ENCODE data around the gene NME3. TPM values are rescaled to one million over a fixed set of nuclear protein-coding genes. Genes with fewer than 3 reads are reported as not detected.

NME3 gene
- total and polyA plus RNA-seq, 9 of the 15 experiments (the other 6 are each of a cell fraction or from before 2014, with no cell fraction given) = 0.68 to 76.3 (median 11.5) TPM

DNA sequence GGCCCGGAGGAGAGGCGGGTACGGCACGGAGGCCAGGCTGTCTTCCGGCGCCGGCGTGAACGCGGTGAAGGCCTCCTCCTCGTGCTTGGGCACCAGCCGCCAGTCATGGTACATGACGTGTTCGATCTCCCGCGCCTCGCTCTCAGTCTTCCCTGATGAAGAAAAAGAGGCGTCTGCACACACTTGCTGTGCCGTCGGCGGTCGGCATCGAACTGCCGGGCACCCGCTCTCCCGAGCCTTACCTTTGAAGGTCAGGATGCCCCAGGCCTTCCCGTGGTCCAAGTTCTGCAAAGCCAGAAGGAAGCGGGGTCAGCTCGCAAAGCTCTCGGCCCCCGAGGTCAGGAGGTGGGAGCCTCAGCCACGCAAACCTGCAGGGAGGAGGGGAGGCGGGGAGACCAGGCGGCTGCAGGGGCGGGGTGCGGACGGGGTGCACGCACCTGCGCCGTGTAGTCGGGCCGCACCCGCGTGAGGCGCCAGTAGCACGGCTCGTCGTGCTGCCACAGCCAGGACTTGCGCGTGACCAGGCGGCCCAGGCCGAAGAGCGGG, 1.1 kb upstream of the NME3 start, which contains the start of gene EME2 (continued):
- TF ChIP-seq, protein P1, sequence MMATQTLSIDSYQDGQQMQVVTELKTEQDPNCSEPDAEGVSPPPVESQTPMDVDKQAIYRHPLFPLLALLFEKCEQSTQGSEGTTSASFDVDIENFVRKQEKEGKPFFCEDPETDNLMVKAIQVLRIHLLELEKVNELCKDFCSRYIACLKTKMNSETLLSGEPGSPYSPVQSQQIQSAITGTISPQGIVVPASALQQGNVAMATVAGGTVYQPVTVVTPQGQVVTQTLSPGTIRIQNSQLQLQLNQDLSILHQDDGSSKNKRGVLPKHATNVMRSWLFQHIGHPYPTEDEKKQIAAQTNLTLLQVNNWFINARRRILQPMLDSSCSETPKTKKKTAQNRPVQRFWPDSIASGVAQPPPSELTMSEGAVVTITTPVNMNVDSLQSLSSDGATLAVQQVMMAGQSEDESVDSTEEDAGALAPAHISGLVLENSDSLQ (IDR thresholded peaks at IDR 0.05) = peak; percentile 23; the same call in 1 of the 2 replicates
- TF ChIP-seq, protein P2, sequence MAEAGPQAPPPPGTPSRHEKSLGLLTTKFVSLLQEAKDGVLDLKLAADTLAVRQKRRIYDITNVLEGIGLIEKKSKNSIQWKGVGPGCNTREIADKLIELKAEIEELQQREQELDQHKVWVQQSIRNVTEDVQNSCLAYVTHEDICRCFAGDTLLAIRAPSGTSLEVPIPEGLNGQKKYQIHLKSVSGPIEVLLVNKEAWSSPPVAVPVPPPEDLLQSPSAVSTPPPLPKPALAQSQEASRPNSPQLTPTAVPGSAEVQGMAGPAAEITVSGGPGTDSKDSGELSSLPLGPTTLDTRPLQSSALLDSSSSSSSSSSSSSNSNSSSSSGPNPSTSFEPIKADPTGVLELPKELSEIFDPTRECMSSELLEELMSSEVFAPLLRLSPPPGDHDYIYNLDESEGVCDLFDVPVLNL (CRISPR knock-in tag; IDR thresholded peaks at IDR 0.05; ENCODE audit: low read depth) = no peak
- TF ChIP-seq, protein P3, sequence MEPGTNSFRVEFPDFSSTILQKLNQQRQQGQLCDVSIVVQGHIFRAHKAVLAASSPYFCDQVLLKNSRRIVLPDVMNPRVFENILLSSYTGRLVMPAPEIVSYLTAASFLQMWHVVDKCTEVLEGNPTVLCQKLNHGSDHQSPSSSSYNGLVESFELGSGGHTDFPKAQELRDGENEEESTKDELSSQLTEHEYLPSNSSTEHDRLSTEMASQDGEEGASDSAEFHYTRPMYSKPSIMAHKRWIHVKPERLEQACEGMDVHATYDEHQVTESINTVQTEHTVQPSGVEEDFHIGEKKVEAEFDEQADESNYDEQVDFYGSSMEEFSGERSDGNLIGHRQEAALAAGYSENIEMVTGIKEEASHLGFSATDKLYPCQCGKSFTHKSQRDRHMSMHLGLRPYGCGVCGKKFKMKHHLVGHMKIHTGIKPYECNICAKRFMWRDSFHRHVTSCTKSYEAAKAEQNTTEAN (CRISPR knock-in tag; IDR thresholded peaks at IDR 0.05) = 0 out of 2 replicates have a peak, but pooled peaks have one; percentile 71
- TF ChIP-seq KDM5B (IDR thresholded peaks at IDR 0.05; ENCODE audit: insufficient replicate concordance, low read depth, low read length) (peak; percentile 6), KAT7 (CRISPR knock-in tag; IDR thresholded peaks at IDR 0.05; ENCODE audit: borderline replicate concordance) (peak; percentile 77; the same call in 1 of the 2 replicates), SAFB (IDR thresholded peaks at IDR 0.05; ENCODE audit: borderline replicate concordance, low read depth, low read length) (peak; percentile 22; the same call in 1 of the 2 replicates), CREM (IDR thresholded peaks at IDR 0.05; ENCODE audit: low read depth) (0 out of 2 replicates have a peak, but pooled peaks have one; percentile 16), DACH1 (IDR thresholded peaks at IDR 0.05; ENCODE audit: partially characterized antibody) (no peak), ZNF785 (CRISPR knock-in tag; IDR thresholded peaks at IDR 0.05) (no peak), BRCA1 (IDR thresholded peaks at IDR 0.05) (no peak), BRCA1 (CRISPR knock-in tag; IDR thresholded peaks at IDR 0.05) (0 out of 2 replicates have a peak, but pooled peaks have one; percentile 1), SAP30 (IDR thresholded peaks at IDR 0.05; ENCODE audit: borderline replicate concordance, insufficient read depth, low read depth, low read length, poor library complexity, severe bottlenecking) (peak; percentile 9)
- TF ChIP-seq, protein P4, sequence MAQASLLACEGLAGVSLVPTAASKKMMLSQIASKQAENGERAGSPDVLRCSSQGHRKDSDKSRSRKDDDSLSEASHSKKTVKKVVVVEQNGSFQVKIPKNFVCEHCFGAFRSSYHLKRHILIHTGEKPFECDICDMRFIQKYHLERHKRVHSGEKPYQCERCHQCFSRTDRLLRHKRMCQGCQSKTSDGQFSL (CRISPR knock-in tag; IDR thresholded peaks at IDR 0.05) = peak; percentile 11
- TF ChIP-seq, protein P4 (tag; IDR thresholded peaks at IDR 0.05) = no peak
- TF ChIP-seq, protein P5, sequence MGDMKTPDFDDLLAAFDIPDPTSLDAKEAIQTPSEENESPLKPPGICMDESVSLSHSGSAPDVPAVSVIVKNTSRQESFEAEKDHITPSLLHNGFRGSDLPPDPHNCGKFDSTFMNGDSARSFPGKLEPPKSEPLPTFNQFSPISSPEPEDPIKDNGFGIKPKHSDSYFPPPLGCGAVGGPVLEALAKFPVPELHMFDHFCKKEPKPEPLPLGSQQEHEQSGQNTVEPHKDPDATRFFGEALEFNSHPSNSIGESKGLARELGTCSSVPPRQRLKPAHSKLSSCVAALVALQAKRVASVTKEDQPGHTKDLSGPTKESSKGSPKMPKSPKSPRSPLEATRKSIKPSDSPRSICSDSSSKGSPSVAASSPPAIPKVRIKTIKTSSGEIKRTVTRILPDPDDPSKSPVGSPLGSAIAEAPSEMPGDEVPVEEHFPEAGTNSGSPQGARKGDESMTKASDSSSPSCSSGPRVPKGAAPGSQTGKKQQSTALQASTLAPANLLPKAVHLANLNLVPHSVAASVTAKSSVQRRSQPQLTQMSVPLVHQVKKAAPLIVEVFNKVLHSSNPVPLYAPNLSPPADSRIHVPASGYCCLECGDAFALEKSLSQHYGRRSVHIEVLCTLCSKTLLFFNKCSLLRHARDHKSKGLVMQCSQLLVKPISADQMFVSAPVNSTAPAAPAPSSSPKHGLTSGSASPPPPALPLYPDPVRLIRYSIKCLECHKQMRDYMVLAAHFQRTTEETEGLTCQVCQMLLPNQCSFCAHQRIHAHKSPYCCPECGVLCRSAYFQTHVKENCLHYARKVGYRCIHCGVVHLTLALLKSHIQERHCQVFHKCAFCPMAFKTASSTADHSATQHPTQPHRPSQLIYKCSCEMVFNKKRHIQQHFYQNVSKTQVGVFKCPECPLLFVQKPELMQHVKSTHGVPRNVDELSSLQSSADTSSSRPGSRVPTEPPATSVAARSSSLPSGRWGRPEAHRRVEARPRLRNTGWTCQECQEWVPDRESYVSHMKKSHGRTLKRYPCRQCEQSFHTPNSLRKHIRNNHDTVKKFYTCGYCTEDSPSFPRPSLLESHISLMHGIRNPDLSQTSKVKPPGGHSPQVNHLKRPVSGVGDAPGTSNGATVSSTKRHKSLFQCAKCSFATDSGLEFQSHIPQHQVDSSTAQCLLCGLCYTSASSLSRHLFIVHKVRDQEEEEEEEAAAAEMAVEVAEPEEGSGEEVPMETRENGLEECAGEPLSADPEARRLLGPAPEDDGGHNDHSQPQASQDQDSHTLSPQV (IDR thresholded peaks at IDR 0.05) = 0 out of 2 replicates have a peak, but pooled peaks have one; percentile 14
- TF ChIP-seq, protein P6, sequence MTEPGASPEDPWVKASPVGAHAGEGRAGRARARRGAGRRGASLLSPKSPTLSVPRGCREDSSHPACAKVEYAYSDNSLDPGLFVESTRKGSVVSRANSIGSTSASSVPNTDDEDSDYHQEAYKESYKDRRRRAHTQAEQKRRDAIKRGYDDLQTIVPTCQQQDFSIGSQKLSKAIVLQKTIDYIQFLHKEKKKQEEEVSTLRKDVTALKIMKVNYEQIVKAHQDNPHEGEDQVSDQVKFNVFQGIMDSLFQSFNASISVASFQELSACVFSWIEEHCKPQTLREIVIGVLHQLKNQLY (CRISPR knock-in tag; conservative IDR thresholded peaks at IDR 0.05) = 0 out of 4 replicates have a peak, but pooled peaks of 1 of the 2 experiments have one; percentile 16
